HG03457 (cell line): Measurements from ENCODE around the gene WNT1.

ENCODE experiments used
- ATAC-seq: cut with Tn5 transposase; IDR thresholded peaks from one replicate; pipeline ENCODE4 v1.9.1; 2021; ENCODE audit warnings: moderate number of reproducible peaks; ENCODE audit not compliant: unreplicated experiment

WNT1 gene

DNA sequence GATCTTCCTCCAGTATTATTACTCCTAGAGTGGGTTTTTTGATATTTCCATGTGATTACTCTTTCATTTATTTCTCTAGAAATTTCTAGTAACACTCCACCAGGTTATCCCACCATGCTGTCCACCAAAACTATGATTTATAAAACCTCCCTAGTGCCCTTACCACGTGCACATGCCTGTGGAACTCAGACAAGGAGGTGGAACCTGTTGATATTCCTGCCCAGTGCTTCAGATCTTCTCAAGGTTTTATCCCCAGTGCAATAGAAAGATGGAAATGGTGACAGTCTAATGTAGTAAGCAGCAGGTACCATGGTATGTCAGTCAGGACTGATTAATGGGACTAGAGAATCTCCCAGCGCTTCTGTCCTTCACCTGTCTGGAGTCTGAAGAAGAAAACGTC is 17.3 kb upstream of the WNT1 start:
- no peak for ATAC-seq

DNA sequence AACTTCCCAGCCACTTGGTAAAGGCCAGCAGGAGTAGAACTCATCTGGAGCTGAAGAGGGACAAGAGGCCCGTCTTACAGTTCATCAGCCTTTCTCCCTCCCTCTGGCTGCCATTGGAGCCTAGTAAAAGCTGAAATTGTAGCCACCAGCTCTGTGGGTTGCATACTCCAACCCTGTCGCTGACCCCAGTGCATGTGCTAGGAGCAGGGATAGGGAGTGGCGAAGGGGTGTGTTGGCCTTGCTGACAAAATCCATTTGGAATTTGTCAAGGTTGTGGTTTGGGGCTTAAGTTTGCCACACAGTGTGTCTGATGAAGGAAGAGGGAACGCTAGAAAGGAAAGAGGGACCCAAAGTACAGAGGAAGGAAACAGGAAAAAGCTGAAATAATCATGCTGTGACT is 16.8 kb upstream of the WNT1 start:
- no peak for ATAC-seq

DNA sequence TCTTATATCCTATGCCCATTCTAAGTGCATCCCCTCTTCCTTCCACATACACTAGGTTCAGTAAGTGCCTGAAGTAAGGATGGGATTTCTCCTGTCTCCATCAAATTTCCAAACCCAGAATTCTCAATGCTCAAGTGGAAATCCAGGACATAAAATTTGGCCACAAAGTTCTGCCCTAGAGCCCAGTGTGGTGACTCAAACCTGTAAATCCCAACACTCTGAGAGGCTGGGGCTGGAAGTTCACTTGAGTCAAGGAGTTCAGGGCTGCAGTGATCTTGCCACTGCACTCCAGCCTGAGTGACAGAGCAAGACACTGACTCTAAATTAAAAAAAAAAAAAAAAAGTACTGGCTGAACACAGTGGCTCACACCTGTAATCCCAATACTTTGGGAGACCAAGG is 16.3 kb upstream of the WNT1 start:
- no peak for ATAC-seq

DNA sequence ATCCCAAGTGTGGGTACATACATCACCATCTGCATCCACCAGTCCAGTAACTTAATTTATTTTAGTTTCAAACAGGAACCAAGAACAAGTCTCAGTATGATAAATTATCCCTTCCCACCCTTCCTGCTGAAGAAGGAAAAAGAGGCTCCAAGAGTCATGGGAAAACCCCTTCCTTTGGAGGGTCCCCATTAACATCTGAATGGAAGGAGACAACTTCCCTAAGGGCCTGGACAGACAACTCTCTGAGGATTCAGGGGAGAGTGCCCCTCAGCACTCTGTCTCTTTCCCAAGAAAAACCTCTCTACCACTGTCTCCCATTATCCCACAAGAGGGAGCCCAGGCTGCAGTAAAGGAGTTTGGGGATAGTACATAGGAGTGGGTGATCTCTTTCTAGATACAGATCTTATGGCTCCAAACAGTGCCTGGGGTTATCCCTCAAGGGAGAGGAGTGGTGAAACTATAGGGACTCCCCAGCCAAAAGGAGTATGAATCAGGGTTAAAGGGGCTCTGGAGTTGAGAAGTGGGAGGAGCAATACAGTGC is 12.8 kb upstream of the WNT1 start:
- no peak for ATAC-seq

DNA sequence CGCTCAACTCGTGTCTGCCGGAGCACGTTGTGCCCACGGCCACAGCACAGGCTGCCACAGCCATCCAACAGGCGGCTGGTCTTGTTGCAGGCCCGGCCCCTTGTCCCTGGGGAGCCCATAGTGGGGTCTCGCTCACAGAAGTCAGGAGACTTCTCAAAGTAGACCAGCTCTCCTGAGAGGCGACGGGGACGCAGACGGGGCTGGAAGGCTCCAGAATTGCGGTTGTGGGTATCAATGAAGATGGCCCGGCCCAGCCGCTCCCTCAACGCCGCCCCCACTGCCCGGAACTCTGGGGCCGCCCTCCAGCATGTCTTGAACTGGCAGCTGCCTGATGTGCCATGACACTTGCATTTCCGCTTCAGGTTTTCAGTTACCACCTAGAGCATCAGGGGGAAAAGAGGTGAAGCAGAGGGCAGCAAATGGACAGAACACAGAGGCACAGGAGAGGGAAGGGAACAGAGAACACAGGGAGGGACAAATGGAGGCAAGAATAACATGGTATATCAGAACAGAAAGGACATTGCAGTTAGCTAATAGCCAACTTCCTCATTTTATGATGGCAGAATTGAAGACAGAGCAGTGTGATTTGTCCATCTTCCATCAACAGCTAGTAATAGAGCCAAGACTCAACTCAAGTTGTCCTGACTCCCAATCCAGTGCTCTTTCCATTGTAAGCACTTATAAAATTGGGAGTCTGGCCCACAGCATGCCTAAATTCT is 11.8 kb upstream of the WNT1 start:
- no peak for ATAC-seq

DNA sequence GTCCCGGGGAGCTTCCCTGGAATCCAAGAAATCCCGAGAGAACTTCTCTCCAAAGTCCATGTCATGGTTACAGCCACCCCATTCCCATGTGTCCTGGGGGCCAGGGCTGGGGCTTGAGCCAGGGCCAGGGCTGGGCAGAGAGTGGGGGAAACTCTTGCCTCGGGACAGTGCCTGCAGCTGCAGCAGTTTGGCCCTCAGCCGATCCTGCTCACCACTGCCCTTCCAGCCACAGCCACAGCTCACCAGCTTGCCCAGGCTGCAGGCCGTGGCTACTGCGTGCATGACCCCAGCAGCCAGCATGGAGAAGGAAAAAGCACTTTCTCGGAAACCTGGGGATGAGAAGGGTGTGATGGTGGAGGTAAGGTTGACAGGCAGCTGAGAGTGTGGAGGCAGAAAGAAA is 10.1 kb upstream of the WNT1 start:
- ATAC-seq: no peak

DNA sequence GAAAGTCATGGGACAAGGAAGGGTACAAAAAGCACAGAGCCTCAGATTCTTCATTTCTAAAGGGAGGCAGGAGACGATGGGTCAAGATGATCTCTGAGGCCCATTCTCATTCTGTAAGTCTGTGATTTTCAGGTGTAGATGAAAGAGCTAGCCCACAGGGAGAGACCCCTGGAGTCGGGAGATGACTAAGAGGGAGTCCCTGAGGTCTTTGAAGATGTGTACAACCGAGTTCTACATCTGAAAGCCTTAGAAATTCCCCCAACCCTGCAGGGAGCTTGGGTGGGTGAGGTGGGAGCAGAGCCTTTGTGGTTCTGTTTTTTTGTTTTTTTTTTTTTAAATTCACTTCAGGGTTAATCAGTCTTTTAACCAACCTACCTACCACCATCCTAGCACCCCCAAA is 9.7 kb upstream of the WNT1 start:
- no peak for ATAC-seq

DNA sequence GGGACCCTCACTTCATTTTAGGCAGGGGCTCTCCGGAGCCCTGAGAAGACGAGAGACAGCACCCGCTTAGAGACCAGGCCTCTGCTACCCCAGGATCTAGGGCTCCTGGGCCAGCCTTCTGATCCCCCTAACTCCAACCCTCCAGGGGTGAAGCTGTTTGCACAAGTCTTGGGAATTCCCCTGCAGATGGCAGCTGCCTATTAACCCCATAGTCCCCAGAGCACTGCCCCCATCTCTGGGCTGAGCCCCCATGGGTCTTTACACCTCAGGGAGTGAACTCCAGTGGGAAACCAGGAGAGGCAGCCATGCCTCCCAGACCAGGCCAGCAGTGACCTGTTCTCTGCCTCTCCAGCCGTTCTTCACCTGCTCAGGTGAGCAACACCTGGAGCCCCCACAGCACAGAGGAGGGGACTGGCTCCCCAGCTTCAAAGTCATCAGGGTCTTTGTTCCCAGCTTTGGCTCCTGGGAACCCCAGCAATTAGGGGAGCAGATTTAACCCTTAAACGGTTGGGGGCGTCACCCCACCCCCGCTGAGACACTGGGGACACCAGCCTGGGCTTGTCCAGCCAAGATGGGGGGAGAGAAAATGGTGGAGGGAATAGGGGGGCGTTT is 8.9 kb upstream of the WNT1 start:
- ATAC-seq: no peak

DNA sequence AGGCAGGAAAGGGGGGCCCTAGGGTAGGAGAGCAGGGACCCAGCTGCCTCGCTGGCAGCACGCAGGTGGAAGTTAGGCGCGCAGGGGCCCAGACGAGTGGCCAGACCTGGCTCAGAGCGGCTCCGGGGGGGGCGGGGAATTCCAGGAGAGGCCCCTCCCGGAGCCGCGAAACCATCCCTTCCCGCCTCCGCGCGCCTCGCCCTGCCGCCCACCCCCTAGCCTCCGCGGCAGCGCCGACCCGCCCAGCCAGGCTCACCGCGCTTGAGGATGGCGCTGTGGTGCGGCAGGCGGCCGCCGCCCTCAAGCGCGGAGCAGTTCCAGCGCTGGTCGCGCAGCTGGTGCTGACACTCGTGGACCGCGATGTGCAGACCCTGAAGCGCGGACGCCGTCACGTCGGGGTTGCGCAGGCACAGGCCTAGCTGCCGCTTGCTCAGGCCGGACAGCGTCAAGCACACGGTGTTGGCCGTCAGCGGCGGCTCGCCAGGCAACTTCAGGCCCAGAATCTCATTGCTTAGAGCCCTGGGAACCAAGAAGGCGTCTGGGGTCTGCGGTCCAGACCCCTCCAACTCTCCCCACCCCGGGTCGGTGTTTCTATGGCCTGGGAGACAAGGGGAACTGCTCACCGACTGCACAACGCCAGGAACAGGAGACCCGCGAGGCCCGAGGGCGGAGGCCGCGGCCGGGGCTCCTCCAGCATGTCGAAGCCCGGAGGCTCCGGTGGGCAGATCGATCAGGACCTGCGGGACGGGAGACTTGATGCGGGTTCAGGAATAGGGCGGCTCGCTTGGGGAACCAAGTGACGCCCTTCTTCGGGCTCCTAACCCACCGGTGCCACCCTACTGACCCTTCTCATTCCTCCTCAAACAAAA is 8.1 kb upstream of the WNT1 start:
- no peak for ATAC-seq

DNA sequence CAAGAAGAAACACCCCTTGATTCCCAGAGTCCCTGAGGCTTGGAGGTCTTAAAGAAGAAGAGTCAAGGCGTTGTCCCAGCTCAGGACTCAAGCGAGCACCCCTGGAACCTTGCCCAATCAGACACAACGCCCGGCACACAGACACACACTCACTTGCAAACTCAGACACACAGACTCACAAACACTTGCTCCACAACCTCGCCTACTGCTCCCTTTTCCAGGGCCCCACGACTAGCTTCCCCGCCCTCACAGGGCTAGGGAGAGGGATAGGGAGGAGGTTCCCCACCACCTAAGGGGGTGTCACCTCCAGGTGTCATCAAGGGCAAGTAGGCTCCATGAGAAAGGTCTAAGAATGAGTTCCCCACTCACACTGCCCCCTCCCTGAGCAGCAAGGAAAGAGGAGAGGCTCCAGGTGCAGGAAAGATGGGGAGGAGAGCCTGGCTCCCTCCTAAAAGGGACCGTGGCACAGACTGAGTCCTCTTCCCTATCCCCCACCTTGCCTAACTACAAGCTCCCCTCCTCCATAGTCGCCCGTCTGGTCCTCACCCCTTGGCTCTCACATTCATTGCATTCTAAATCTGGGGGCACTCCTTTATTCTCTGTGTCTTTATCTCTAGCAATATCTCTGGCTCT is 7.3 kb upstream of the WNT1 start:
- ATAC-seq: no peak

DNA sequence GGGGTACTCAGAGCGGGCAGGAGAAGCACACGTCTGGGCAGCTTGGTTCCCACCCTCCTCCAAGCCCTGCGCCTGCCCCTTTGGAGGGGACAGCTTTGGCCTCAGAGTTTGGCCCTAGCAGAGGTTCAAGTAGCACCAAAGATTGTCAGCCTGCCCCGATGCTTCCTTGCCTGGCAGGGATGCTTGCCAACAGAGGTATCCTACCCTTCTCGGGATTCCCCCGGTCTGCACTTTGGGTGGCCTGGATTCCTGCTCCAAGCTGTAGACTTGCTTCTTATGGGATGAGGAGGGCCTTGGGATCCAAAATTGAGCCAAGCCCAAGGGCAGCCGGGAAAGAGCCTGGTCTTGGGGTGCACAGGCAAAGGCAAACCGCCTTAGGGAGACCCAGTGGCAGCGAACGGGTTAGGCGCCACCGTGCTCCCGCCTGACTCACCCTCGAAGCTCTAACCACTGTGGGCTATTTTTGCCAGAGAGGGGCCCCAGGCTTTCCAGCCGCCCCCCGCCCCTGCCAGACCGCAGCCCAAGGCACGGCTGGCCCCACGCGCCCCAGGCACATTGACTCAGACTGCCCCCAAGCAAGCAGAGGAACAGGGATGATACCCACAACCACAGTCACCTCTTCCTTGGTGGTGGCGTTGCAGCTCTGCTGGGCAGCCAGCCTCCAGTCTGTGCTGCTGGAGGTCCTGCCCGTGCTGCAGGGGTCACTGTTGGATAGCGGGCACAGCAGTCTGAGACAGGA is 5.7 kb upstream of the WNT1 start:
- ATAC-seq: no peak

DNA sequence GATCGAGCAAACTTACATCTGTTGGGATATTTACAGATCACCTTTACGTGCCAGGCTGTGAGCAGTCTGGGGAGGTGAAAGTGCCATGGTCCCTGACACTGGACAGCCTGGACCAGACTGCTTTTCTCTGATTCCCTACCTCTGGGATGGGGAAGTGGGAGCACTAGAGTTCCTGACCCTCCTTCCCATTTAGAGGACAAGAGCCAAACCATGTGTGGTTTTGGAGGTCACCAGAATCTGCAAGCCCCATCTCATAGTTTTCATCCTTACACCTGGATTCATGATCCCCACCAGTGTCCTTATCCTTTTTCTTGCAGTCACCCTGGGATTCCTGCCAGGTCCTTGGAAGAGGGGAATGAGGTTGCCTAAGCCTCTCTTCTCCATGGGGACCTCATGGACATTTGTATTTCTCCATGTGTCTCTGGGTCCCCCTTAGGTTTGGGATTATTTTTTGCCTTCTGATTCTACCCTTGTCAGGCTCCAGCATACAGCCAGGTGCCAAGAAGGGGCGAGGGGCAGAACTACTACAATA is 5.1 kb upstream of the WNT1 start:
- no peak for ATAC-seq

DNA sequence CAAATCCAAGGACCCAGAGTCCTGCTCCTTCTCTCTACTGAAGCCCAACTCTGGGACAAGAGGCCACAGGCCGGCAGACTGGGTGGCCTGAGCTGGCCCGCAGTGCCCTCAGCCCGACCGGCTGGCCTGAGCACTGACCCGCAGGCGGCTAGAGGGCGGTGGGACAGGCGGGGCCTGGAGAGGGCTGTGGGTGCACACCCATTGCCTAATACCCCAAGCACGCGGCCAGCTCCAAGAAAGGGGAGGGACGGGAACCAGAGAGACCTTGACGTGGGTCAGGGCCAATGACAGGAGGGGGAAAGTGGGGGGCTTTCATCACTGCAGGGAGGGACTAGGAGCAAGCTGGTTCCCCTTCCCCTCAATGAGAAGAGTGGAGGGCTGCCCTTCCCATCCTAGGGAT is 4.6 kb upstream of the WNT1 start:
- no peak for ATAC-seq

DNA sequence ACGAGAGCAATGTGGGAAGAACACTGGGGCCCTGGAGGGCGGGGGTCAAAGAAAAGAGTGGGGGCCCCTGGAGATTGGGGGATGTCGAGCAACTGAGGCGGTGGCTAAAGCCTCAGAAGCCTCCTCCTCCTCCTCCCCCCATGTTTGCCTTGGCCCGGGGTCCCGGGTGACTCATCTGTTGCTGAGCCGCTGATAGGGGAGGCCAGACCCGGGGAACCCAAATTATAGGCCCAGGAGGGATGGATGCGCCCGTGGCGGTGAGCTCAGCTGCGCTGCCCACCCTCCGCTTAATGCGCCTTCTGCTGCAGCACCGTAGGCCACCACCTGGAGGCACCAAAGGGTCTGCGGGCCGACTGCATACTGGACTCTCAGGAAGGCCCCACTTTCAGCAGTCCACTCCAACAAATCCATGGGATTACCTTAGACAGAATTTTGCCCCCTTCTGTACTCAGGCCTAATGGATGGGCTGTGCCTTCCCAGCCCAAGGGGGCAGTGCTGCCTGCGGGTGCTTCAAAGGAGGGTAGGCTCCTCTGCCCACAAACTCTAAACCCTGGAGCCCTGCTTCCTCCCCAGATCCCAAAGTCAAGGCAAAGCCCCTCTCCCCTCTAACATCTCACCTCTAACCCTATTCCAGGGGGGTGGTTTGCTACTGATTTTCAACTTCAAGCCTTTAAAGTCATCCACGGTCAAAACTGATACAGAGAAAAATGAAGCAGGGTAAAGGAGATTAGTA is 4.0 kb upstream of the WNT1 start:
- no peak for ATAC-seq

DNA sequence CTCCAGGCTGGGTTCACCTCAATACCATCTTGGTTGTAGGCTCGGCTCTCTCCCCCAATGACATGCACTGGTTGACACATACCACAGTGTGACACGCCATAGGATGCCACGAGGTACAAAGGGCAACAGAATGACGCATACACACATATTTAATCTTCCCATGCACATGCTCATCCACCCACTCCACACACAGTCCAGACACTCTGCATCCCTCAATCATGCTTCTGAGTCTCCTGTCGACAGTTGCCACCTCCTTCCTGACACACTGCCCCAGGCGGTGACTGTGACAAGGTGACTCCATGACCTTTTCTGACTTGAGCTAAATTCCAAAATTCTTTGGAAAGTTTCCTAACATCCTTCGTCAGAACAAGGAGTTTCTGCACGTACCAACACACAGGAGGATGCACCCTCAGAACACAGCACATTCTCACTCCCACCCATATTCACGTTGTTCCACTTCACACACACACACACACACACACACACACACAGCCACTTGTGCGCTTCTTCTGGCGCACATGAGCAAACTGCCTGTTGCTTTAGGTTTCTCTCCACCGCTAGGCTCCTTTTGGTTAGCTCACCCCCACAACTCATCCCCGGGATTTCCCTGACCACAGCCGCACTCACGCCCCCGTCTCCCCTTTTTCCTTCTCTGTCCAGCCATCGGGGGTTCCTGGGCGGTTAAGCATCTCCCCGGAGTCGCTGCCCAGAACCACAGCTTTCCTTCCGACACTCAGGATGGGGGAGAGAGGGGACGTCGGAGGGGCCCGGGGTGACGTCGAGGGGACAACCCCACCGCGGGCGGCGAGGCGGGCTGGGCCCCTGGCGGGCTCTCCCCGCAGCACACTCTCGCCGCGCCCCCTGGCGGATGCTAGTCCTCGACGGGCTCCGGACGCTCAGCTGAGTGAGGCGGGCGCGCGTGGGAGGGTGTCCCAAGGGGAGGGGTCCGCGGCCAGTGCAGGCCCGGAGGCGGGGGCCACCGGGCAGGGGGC is 536 bp upstream of the WNT1 start:
- peak; percentile 50 for ATAC-seq

DNA sequence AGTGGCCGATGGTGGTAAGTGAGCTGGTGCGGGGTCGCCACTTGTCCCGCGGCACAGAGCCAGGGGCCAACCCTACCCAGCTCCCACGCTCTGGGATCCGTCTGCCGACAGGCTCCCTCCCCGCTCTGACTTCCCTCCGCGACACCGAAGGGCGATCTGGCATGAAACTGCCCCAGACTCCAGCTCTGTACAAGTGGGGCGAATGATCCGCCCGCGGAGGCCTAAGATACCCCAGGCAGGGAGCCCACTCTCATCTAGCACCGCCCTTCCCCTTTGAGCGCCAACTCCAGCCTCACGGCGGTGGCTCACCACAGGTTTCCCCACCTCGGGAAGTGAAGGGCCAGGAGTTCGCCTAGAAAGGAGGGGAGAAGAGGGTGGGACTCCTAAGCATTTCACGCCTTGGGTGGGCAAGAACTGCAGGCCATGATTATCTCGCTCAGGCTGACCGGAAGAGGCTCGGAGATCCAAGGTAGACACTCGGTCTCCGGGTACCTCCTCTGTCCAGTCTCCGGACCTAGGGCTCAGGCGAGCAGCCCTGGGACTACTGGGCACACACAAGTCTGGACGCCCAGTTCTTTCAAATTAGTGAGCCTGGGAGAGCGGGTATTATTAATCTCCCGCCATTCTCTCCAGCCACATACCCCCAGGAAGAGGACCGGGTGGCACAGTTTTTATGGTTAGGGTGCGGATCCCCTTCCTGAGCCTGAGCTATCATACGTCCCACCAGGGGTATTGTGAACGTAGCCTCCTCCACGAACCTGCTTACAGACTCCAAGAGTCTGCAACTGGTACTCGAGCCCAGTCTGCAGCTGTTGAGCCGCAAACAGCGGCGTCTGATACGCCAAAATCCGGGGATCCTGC is 849 bp downstream of the WNT1 start:
- no peak for ATAC-seq

DNA sequence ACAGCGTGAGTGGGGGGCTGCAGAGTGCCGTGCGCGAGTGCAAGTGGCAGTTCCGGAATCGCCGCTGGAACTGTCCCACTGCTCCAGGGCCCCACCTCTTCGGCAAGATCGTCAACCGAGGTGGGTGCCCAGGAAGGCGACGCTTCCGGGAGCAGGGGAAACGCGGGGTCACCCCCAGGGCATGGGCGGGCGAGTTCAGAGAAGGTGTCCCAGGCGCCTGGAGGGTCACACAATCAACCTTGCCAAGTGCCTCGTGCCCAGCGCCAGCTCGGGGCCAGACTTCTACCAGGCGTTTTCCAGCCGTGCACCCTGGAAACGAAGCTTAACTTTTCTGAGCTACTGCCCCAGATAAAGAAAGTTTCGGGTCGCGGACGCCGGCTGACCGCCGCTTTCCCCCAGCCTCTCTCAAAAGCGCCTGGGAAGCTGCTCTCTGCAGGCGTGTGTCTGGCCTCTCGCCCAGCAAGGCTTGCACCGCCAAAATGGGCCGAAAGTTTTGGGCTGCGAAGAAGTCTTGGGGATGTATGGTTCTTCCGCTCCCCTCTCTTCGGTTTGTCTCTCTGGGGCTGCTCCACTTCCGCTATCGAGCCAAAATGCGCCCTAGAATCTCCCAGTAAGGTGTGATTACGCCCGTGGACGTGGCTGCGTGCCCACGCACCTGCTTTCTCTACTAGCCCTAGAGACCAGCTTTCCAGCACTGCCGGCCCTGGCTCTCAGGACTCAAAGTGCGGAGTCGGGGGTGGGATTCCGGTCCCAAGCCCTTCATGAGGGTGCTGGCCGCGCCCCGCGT is 1.7 kb downstream of the WNT1 start:
- no peak for ATAC-seq
